Stimulated activated naive CD4-positive, alpha-beta T cell (primary cell): ENCODE data around the gene ADGRF5.

Source experiments
- DNase-seq, 6 experiments: peaks; one replicate each; lab custom pipeline; 2025; lab: John Stamatoyannopoulos, UW

The ADGRF5 gene

GRCh38 chr6:46930331-46930730 lies 8.6 kb upstream of the ADGRF5 start:
- DNase-seq: no peak

- no peak for DNase-seq
Observed at GRCh38 chr6:46927066-46927465, 5.3 kb upstream of the ADGRF5 start.

GRCh38 chr6:46926481-46926880 lies 4.7 kb upstream of the ADGRF5 start:
- no peak for DNase-seq

- DNase-seq: no peak
Observed at GRCh38 chr6:46925563-46926253, 4.0 kb upstream of the ADGRF5 start.

GRCh38 chr6:46923476-46923875 lies 1.7 kb upstream of the ADGRF5 start:
- no peak for DNase-seq

- DNase-seq: no peak
Observed at GRCh38 chr6:46921059-46921458, 679 bp downstream of the ADGRF5 start.

- DNase-seq: no peak
Observed at GRCh38 chr6:46918806-46919205, 2.9 kb downstream of the ADGRF5 start.

- DNase-seq: no peak
Observed at GRCh38 chr6:46917002-46917545, 4.7 kb downstream of the ADGRF5 start.

GRCh38 chr6:46915866-46916265 lies 5.9 kb downstream of the ADGRF5 start:
- no peak for DNase-seq

GRCh38 chr6:46915380-46915779 lies 6.4 kb downstream of the ADGRF5 start:
- no peak for DNase-seq

- no peak for DNase-seq
Observed at GRCh38 chr6:46914279-46914810, 7.4 kb downstream of the ADGRF5 start.

GRCh38 chr6:46909371-46909770 lies 12.4 kb downstream of the ADGRF5 start:
- no peak for DNase-seq

- no peak for DNase-seq
Observed at GRCh38 chr6:46906776-46907175, 15.0 kb downstream of the ADGRF5 start.

GRCh38 chr6:46904117-46904516 lies 17.6 kb downstream of the ADGRF5 start:
- DNase-seq: no peak

- DNase-seq: no peak
Observed at GRCh38 chr6:46903175-46903574, 18.6 kb downstream of the ADGRF5 start.

GRCh38 chr6:46901882-46902314 lies 19.8 kb downstream of the ADGRF5 start:
- no peak for DNase-seq

GRCh38 chr6:46900266-46900665 lies 21.5 kb downstream of the ADGRF5 start:
- DNase-seq: no peak

- no peak for DNase-seq
Observed at GRCh38 chr6:46899659-46900058, 22.1 kb downstream of the ADGRF5 start.

- DNase-seq: no peak
Observed at GRCh38 chr6:46898006-46898405, 23.7 kb downstream of the ADGRF5 start.

GRCh38 chr6:46896871-46897270 lies 24.9 kb downstream of the ADGRF5 start:
- no peak for DNase-seq

- no peak for DNase-seq
Observed at GRCh38 chr6:46895930-46896329, 25.8 kb downstream of the ADGRF5 start.

GRCh38 chr6:46894433-46894832 lies 27.3 kb downstream of the ADGRF5 start:
- DNase-seq: no peak

- no peak for DNase-seq
Observed at GRCh38 chr6:46893648-46894047, 28.1 kb downstream of the ADGRF5 start.
